Lower leg skin (tissue), 4 donors: ENCODE data around the gene TPBG. TPM values are rescaled to one million over a fixed set of nuclear protein-coding genes. Genes with fewer than 3 reads are reported as not detected.

Experiments used
- DNase-seq, 2 donors: peaks; one replicate each; pipeline ENCODE4 v3.0.0-alpha.2; 2019; ENCODE audit warnings: low spot score in 2 of 2
- H3K4me3 ChIP-seq: fragments of 200-600 bp; sonication (generic); 2 replicates; pipeline ENCODE4 v1.5.1; 2017; ENCODE audit warnings: mild to moderate bottlenecking, low read depth; ENCODE audit not compliant: poor library complexity, severe bottlenecking
- CTCF ChIP-seq, 3 donors: fragments of 450-650 bp; IDR thresholded peaks; one replicate each; pipeline ENCODE4 v1.5.1; 2016; ENCODE audit warnings: antibody characterized with exemption in 3 of 3, mild to moderate bottlenecking in 3 of 3, moderate library complexity in 2 of 3
- POLR2A ChIP-seq, 2 donors: fragments of 450-650 bp; IDR thresholded peaks; one replicate each; pipeline ENCODE4 v1.6.1; 2016 to 2017; ENCODE audit warnings: antibody characterized with exemption in 2 of 2, mild to moderate bottlenecking in 1 of 2, moderate library complexity in 1 of 2
- WGBS, 2 donors: methylation state at CpG; one replicate each; pipeline ENCODE4 v1.1.5; 2018; 5-methylcytosine and 5-hydroxymethylcytosine counted together
- intact Hi-C: fragments of 100-400 bp; cut with DNase I; formaldehyde crosslinking; loops from one replicate; pipeline ENCODE4 v1.15.0; 2023; ENCODE audit warnings: low total_unique reads
- total RNA-seq, 4 donors: library from RNA; depleted of rRNA; stranded (reverse); fragments of >200 nt; gene quantifications; one replicate each; pipeline ENCODE4 v1.1.0, GENCODE V29; 2016

Gene TPBG
- total RNA-seq, 4 donors from 2014 or later, result 22.3 to 31.2 (median 30.3) TPM

- H3K4me3 ChIP-seq, result no peak overlapping the region
- no peak for TF ChIP-seq POLR2A (IDR thresholded peaks at IDR 0.05)
- TF ChIP-seq CTCF (IDR thresholded peaks at IDR 0.05), result no peak
- intact Hi-C loops, result no loop called here
- WGBS, 2 donors, result 88 to 94% methylated on average over 1 of the region's 1 CpG
- DNase-seq, result no peak
Measured at GRCh38 chr6:82396964-82397751, 33.5 kb downstream of the TPBG start.

GRCh38 chr6:82397962-82398692, 34.5 kb downstream of the TPBG start:
- DNase-seq, result no peak
- 70 to 76% methylated on average over 1 of the region's 1 CpG for WGBS, 2 donors
- intact Hi-C loops, result no loop called here
- TF ChIP-seq POLR2A (IDR thresholded peaks at IDR 0.05) (no peak), CTCF (IDR thresholded peaks at IDR 0.05) (no peak)
- H3K4me3 ChIP-seq, result no peak overlapping the region

- TF ChIP-seq POLR2A (IDR thresholded peaks at IDR 0.05), result no peak
- no peak for TF ChIP-seq CTCF (IDR thresholded peaks at IDR 0.05)
Measured at GRCh38 chr6:82408952-82409431, 45.4 kb downstream of the TPBG start.

GRCh38 chr6:82410151-82410648, 46.6 kb downstream of the TPBG start:
- no peak for DNase-seq
- WGBS, 2 donors, result 80 to 84% methylated on average over 3 of the region's 3 CpGs
- intact Hi-C loops, result no loop called here
- H3K4me3 ChIP-seq, result no peak overlapping the region
- TF ChIP-seq CTCF (IDR thresholded peaks at IDR 0.05) (no peak), POLR2A (IDR thresholded peaks at IDR 0.05) (no peak)

More at GRCh38 chr6:82408952-82409431, 45.4 kb downstream of the TPBG start:
- 75% methylated on average over 2 of the region's 2 CpGs for WGBS, 2 donors
- intact Hi-C loops, result no loop called here
- H3K4me3 ChIP-seq, result no peak overlapping the region
- DNase-seq, result no peak

GRCh38 chr6:82413868-82414267, 50.3 kb downstream of the TPBG start:
- no peak overlapping the region for H3K4me3 ChIP-seq
- WGBS, 2 donors, result 85 to 91% methylated on average over 2 of the region's 2 CpGs
- TF ChIP-seq CTCF (IDR thresholded peaks at IDR 0.05) (no peak), POLR2A (IDR thresholded peaks at IDR 0.05) (no peak)
- DNase-seq, result no peak
- intact Hi-C loops, result no loop called here
